Right forelimb (tissue), 1 donor: Measurements from ENCODE around the gene ANKRD6.

Source experiments
- DNase-seq: peaks from one replicate; pipeline ENCODE4 v3.0.0-alpha.2; 2018

The ANKRD6 gene

GRCh38 chr6:89566930-89567629 is 134.1 kb downstream of the ANKRD6 start:
- DNase-seq, result no peak

GRCh38 chr6:89567630-89568390 is 134.9 kb downstream of the ANKRD6 start:
- no peak for DNase-seq

GRCh38 chr6:89574910-89575561 is 142.1 kb downstream of the ANKRD6 start:
- no peak for DNase-seq

GRCh38 chr6:89575562-89575960 is 142.6 kb downstream of the ANKRD6 start:
- DNase-seq, result no peak

GRCh38 chr6:89580997-89581666 is 148.2 kb downstream of the ANKRD6 start:
- DNase-seq, result no peak

- no peak for DNase-seq
Measured at GRCh38 chr6:89581689-89582088, 148.7 kb downstream of the ANKRD6 start.

GRCh38 chr6:89582669-89583325 is 149.8 kb downstream of the ANKRD6 start:
- no peak for DNase-seq

- DNase-seq, result no peak
Measured at GRCh38 chr6:89583559-89583958, 150.6 kb downstream of the ANKRD6 start.

- DNase-seq, result no peak
Measured at GRCh38 chr6:89584539-89584938, 151.6 kb downstream of the ANKRD6 start.

- no peak for DNase-seq
Measured at GRCh38 chr6:89585154-89585553, 152.2 kb downstream of the ANKRD6 start.

- DNase-seq, result no peak
Measured at GRCh38 chr6:89589297-89590025, 156.5 kb downstream of the ANKRD6 start.

- no peak for DNase-seq
Measured at GRCh38 chr6:89590133-89590532, 157.2 kb downstream of the ANKRD6 start.

GRCh38 chr6:89591745-89592144 is 158.8 kb downstream of the ANKRD6 start:
- DNase-seq, result no peak

GRCh38 chr6:89596056-89596455 is 163.1 kb downstream of the ANKRD6 start:
- no peak for DNase-seq

GRCh38 chr6:89596484-89596883 is 163.5 kb downstream of the ANKRD6 start:
- DNase-seq, result no peak

- DNase-seq, result no peak
Measured at GRCh38 chr6:89597372-89597771, 164.4 kb downstream of the ANKRD6 start.

- no peak for DNase-seq
Measured at GRCh38 chr6:89597988-89598387, 165.0 kb downstream of the ANKRD6 start.

GRCh38 chr6:89599727-89600126 is 166.8 kb downstream of the ANKRD6 start:
- no peak for DNase-seq

- no peak for DNase-seq
Measured at GRCh38 chr6:89602166-89602565, 169.2 kb downstream of the ANKRD6 start.

GRCh38 chr6:89604653-89605052 is 171.7 kb downstream of the ANKRD6 start:
- no peak for DNase-seq

GRCh38 chr6:89605861-89606260 is 172.9 kb downstream of the ANKRD6 start:
- DNase-seq, result no peak

GRCh38 chr6:89610149-89610642 is 177.2 kb downstream of the ANKRD6 start:
- DNase-seq, result no peak
